OCI-LY3 (cell line): ENCODE results near the gene TP53BP1.

Experiments
- CTCF ChIP-seq: fragments of 200-600, 300-600 bp; sonication (generic); IDR thresholded peaks from 2 replicates; pipeline ENCODE4 v1.5.1; 2014; ENCODE audit warnings: antibody characterized with exemption, low read length, low read depth
- EZH2phosphoT487 ChIP-seq: fragments of 200-600 bp; shearing (Covaris generic); IDR thresholded peaks from 2 replicates; pipeline ENCODE4 v1.6.1; 2018; ENCODE audit warnings: antibody characterized with exemption, mixed run types, low read depth

DNA sequence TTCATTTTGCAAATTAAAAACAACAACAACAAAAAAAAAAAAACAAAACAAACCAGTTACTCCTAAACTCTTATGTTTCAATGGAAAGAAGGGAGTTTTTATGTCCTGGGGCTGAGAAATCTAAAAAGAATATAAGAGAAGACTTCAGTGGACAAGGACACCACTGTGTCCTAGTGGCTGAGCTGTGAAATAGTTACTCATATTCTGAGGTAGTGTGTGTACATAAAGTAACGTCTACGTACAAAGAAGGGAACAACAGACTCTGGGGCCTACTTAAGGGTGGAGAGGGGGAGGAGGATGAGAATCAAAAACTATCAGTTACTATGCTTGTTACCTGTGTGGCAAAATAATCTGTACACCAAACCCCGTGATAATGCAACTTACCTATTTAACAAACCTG, 6.0 kb upstream of the TP53BP1 start:
- TF ChIP-seq CTCF (no peak), EZH2phosphoT487 (no peak)
